Stimulated activated CD4-positive, alpha-beta T cell treated with anti-CD3 and anti-CD28 coated beads, Interleukin-1b, Interleukin-23, amount 100 ng/mL, for 1 hour (primary cell): ENCODE measurements around the gene CASK.
"Not testable (repeated sequence)": the region's sequence is repeated elsewhere in the genome, so short reads cannot be mapped to it uniquely, and the experiment has no call there.

Experiments used
- DNase-seq, 2 donors: peaks; one replicate each; pipeline ENCODE4 v3.0.0-alpha.2; 2020; ENCODE audit warnings: low read depth in 2 of 2

CASK gene

GRCh38 chrX:41515376-41515775 is 408.0 kb downstream of the CASK start:
- no peak for DNase-seq

- no peak for DNase-seq
These were observed 409.2 kb downstream of the CASK start for GRCh38 chrX:41514179-41514578.

GRCh38 chrX:41512853-41513252 is 410.5 kb downstream of the CASK start:
- DNase-seq: not testable (repeated sequence)

- no peak for DNase-seq
These were observed 411.0 kb downstream of the CASK start for GRCh38 chrX:41512394-41512793.

- DNase-seq: no peak
These were observed 415.4 kb downstream of the CASK start for GRCh38 chrX:41507919-41508318.

- DNase-seq: no peak
These were observed 421.4 kb downstream of the CASK start for GRCh38 chrX:41502004-41502403.

GRCh38 chrX:41499984-41500383 is 423.4 kb downstream of the CASK start:
- DNase-seq: no peak

- DNase-seq: no peak
These were observed 424.2 kb downstream of the CASK start for GRCh38 chrX:41499195-41499594.

- no peak for DNase-seq
These were observed 431.9 kb downstream of the CASK start for GRCh38 chrX:41491267-41492004.

GRCh38 chrX:41490446-41490845 is 432.9 kb downstream of the CASK start:
- DNase-seq: no peak

GRCh38 chrX:41482154-41482850 is 441.1 kb downstream of the CASK start:
- DNase-seq: no peak

- DNase-seq: no peak
These were observed 441.9 kb downstream of the CASK start for GRCh38 chrX:41481264-41482109.

GRCh38 chrX:41480508-41481260 is 442.7 kb downstream of the CASK start:
- no peak for DNase-seq

- DNase-seq: no peak
These were observed 444.9 kb downstream of the CASK start for GRCh38 chrX:41478381-41478911.

GRCh38 chrX:41475591-41476241 is 447.6 kb downstream of the CASK start:
- DNase-seq: no peak

GRCh38 chrX:41475191-41475590 is 448.2 kb downstream of the CASK start:
- no peak for DNase-seq

- DNase-seq: no peak
These were observed 448.6 kb downstream of the CASK start for GRCh38 chrX:41474726-41475100.

GRCh38 chrX:41473936-41474725 is 449.2 kb downstream of the CASK start:
- no peak for DNase-seq

GRCh38 chrX:41472231-41472815 is 451.0 kb downstream of the CASK start:
- DNase-seq: no peak

- no peak for DNase-seq
These were observed 451.6 kb downstream of the CASK start for GRCh38 chrX:41471786-41472185.
